Cardiac fibroblast (primary cell): Measurements from ENCODE around the gene CCDC197.

Experiments used
- DNase-seq, 2 donors: peaks; one replicate each; pipeline versions ENCODE4 v3.0.0 to v3.0.0-alpha.2; 2010; ENCODE audit warnings: low read depth in 2 of 2
- H3K4me3 ChIP-seq, 2 donors: replicated peaks in 1 of 2; 1 replicate in 1 of 2; 2 replicates in 1 of 2; pipeline ENCODE4 v1.5.1; 2011; ENCODE audit warnings: low read depth in 2 of 2, low read length in 2 of 2, mild to moderate bottlenecking in 2 of 2, moderate library complexity in 1 of 2
- CTCF ChIP-seq: IDR thresholded peaks from one replicate; pipeline ENCODE4 v1.5.1; 2011; ENCODE audit warnings: low read depth, mild to moderate bottlenecking, low read length, inconsistent platforms

The CCDC197 gene

GRCh38 chr14:94008234-94008633, 11.1 kb downstream of the CCDC197 start:
- DNase-seq = no peak

GRCh38 chr14:94009767-94010166, 12.7 kb downstream of the CCDC197 start:
- no peak overlapping the region for H3K4me3 ChIP-seq
- TF ChIP-seq CTCF = no peak
- peak; percentile 33 to 56 for DNase-seq

More at GRCh38 chr14:94008234-94008633, 11.1 kb downstream of the CCDC197 start:
- TF ChIP-seq CTCF = no peak
- H3K4me3 ChIP-seq = no peak overlapping the region

- H3K4me3 ChIP-seq = no peak overlapping the region
- TF ChIP-seq CTCF = no peak
- DNase-seq = no peak
These were observed 13.5 kb downstream of the CCDC197 start for GRCh38 chr14:94010625-94011024.

- no peak overlapping the region for H3K4me3 ChIP-seq
- TF ChIP-seq CTCF = no peak
- DNase-seq = peak in 1 of 2 donors; percentile 10
These were observed 14.7 kb downstream of the CCDC197 start for GRCh38 chr14:94011795-94012194.

- no peak for TF ChIP-seq CTCF
- DNase-seq = no peak
These were observed 17.3 kb downstream of the CCDC197 start for GRCh38 chr14:94014382-94014781.

GRCh38 chr14:94015223-94015622, 18.1 kb downstream of the CCDC197 start:
- H3K4me3 ChIP-seq = no peak overlapping the region
- DNase-seq = no peak
- TF ChIP-seq CTCF = no peak

More at GRCh38 chr14:94014382-94014781, 17.3 kb downstream of the CCDC197 start:
- H3K4me3 ChIP-seq = no peak overlapping the region

GRCh38 chr14:94016446-94016976, 19.4 kb downstream of the CCDC197 start:
- no peak for TF ChIP-seq CTCF
- no peak for DNase-seq
- H3K4me3 ChIP-seq = no peak overlapping the region
